CD4-positive, alpha-beta T cell treated with Interleukin-15 for 1 hour (primary cell): ENCODE results near the gene DNMBP.

Source experiments
- DNase-seq: peaks from one replicate; pipeline ENCODE4 v3.0.0-alpha.2; 2020

Gene DNMBP

GRCh38 chr10:100009793-100010676 lies at the start of gene DNMBP:
TSS of gene DNMBP (minus strand) at chr10:100009947. CDS start at chr10:99972124, 37,823 bp downstream.
- DNase-seq: peak; percentile 83

- no peak for DNase-seq
Measured at GRCh38 chr10:100057948-100058347, 48.2 kb upstream of the DNMBP start.

- DNase-seq: no peak
Measured at GRCh38 chr10:100053686-100054460, 44.1 kb upstream of the DNMBP start.

- DNase-seq: peak; percentile 60
Measured at GRCh38 chr10:100046021-100046486, 36.3 kb upstream of the DNMBP start.

- no peak for DNase-seq
Measured at GRCh38 chr10:100045592-100045991, 35.8 kb upstream of the DNMBP start.

- DNase-seq: no peak
Measured at GRCh38 chr10:100043796-100044195, 34.0 kb upstream of the DNMBP start.

GRCh38 chr10:100043344-100043743 lies 33.6 kb upstream of the DNMBP start:
- no peak for DNase-seq

- no peak for DNase-seq
Measured at GRCh38 chr10:100041306-100042002, 31.7 kb upstream of the DNMBP start.

- DNase-seq: no peak
Measured at GRCh38 chr10:100038561-100039071, 28.9 kb upstream of the DNMBP start.

- no peak for DNase-seq
Measured at GRCh38 chr10:100037758-100038315, 28.1 kb upstream of the DNMBP start.

- no peak for DNase-seq
Measured at GRCh38 chr10:100036850-100037249, 27.1 kb upstream of the DNMBP start.

- DNase-seq: no peak
Measured at GRCh38 chr10:100033766-100034418, 24.1 kb upstream of the DNMBP start.

- no peak for DNase-seq
Measured at GRCh38 chr10:100027416-100027815, 17.7 kb upstream of the DNMBP start.

GRCh38 chr10:100025576-100025975 lies 15.8 kb upstream of the DNMBP start:
- DNase-seq: no peak

- no peak for DNase-seq
Measured at GRCh38 chr10:100024748-100025147, 15.0 kb upstream of the DNMBP start.

- no peak for DNase-seq
Measured at GRCh38 chr10:100022403-100022802, 12.7 kb upstream of the DNMBP start.

GRCh38 chr10:100021322-100021721 lies 11.6 kb upstream of the DNMBP start:
- no peak for DNase-seq

- DNase-seq: no peak
Measured at GRCh38 chr10:100020886-100021253, 11.1 kb upstream of the DNMBP start.

GRCh38 chr10:100020142-100020885 lies 10.6 kb upstream of the DNMBP start:
- no peak for DNase-seq

GRCh38 chr10:100019787-100020141 lies 10.0 kb upstream of the DNMBP start:
- no peak for DNase-seq

GRCh38 chr10:100014071-100014762 lies 4.5 kb upstream of the DNMBP start:
- no peak for DNase-seq
